Measurements from ENCODE around the gene ACTN4.

DNA sequence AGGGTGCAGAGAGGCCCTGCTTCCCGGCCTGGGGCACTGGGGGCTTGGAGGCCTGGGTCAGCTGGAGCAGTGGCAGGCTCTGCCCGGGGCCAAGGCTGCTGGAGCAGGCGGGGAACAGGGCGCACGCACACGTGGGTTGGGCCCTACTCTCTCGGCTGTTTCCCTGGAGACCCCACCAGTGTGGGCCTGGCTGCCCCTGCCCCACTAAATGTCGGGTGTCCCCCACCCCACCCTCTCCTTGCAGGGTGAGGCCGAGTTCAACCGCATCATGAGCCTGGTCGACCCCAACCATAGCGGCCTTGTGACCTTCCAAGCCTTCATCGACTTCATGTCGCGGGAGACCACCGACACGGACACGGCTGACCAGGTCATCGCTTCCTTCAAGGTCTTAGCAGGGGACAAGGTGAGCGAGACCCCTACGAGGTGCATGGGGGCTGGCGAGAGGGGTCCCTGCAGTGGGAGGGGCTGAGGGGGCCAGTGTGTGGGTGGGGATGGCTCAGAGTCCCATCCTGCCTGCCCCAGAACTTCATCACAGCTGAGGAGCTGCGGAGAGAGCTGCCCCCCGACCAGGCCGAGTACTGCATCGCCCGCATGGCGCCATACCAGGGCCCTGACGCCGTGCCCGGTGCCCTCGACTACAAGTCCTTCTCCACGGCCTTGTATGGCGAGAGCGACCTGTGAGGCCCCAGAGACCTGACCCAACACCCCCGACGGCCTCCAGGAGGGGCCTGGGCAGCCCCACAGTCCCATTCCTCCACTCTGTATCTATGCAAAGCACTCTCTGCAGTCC is 81.5 kb downstream of the ACTN4 start:
- TF ChIP-seq, protein P1, sequence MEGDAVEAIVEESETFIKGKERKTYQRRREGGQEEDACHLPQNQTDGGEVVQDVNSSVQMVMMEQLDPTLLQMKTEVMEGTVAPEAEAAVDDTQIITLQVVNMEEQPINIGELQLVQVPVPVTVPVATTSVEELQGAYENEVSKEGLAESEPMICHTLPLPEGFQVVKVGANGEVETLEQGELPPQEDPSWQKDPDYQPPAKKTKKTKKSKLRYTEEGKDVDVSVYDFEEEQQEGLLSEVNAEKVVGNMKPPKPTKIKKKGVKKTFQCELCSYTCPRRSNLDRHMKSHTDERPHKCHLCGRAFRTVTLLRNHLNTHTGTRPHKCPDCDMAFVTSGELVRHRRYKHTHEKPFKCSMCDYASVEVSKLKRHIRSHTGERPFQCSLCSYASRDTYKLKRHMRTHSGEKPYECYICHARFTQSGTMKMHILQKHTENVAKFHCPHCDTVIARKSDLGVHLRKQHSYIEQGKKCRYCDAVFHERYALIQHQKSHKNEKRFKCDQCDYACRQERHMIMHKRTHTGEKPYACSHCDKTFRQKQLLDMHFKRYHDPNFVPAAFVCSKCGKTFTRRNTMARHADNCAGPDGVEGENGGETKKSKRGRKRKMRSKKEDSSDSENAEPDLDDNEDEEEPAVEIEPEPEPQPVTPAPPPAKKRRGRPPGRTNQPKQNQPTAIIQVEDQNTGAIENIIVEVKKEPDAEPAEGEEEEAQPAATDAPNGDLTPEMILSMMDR (IDR thresholded peaks at IDR 0.05) = no peak
- no peak for TF ChIP-seq POLR2A (IDR thresholded peaks at IDR 0.05)
